CD14-positive monocyte (primary cell): Measurements from ENCODE around the gene TMEM170A. TPM values are rescaled to one million over a fixed set of nuclear protein-coding genes. Genes with fewer than 3 reads are reported as not detected.

ENCODE experiments used
- DNase-seq, 3 donors: peaks; one replicate each; pipeline ENCODE4 v3.0.0-alpha.2; 2011 to 2022
- H2AFZ ChIP-seq: 2 replicates; pipeline ENCODE4 v1.6.0; 2012; ENCODE audit warnings: mild to moderate bottlenecking, low read depth, low read length, inconsistent platforms; ENCODE audit not compliant: insufficient read depth, poor library complexity, severe bottlenecking
- H3K27ac ChIP-seq, 2 donors: 1 replicate in 1 of 2; 2 replicates in 1 of 2; pipeline ENCODE4 v1.5.1; 2012 to 2013; ENCODE audit warnings: low read length in 2 of 2, control low read depth in 1 of 2, inconsistent platforms in 1 of 2, low read depth in 1 of 2, mild to moderate bottlenecking in 1 of 2
- H3K27me3 ChIP-seq, 2 donors: one replicate each; pipeline versions ENCODE4 v1.6.0 to v1.6.1; 2011 to 2013; ENCODE audit warnings: low read length in 2 of 2; ENCODE audit not compliant: control insufficient read depth in 2 of 2, insufficient read depth in 2 of 2
- H3K36me3 ChIP-seq, 2 donors: replicated peaks in 1 of 2; 1 replicate in 1 of 2; 2 replicates in 1 of 2; pipeline versions ENCODE4 v1.5.1 to v1.6.1; 2012 to 2013; ENCODE audit warnings: low read length in 2 of 2, control low read depth in 1 of 2, inconsistent platforms in 1 of 2, mild to moderate bottlenecking in 1 of 2; ENCODE audit not compliant: insufficient read depth in 2 of 2, control insufficient read depth in 1 of 2
- H3K4me1 ChIP-seq, 2 donors: 1 replicate in 1 of 2; 2 replicates in 1 of 2; pipeline versions ENCODE4 v1.5.1 to v1.6.1; 2012 to 2013; ENCODE audit warnings: low read length in 2 of 2, control low read depth in 1 of 2, inconsistent platforms in 1 of 2, mild to moderate bottlenecking in 1 of 2, moderate library complexity in 1 of 2; ENCODE audit not compliant: insufficient read depth in 2 of 2, control insufficient read depth in 1 of 2
- H3K4me2 ChIP-seq: replicated peaks from 2 replicates; pipeline ENCODE3; 2012; ENCODE audit warnings: low read length, moderate library complexity, mild to moderate bottlenecking; ENCODE audit not compliant: poor library complexity, severe bottlenecking; ENCODE audit errors: extremely low read depth
- H3K4me3 ChIP-seq, 3 experiments: fragments of 200-600 bp in 1 of 3; sonication (generic) in 1 of 3; replicated peaks in 1 of 3; 1 replicate in 2 of 3; 2 replicates in 1 of 3; pipeline ENCODE4 v1.5.1; 2011 to 2013; ENCODE audit warnings: low read length in 3 of 3, mild to moderate bottlenecking in 3 of 3, control low read depth in 2 of 3, low read depth in 2 of 3, inconsistent platforms in 1 of 3, moderate library complexity in 1 of 3
- H3K79me2 ChIP-seq: 2 replicates; pipeline ENCODE4 v1.6.0; 2012; ENCODE audit warnings: mild to moderate bottlenecking, control low read depth, inconsistent platforms, low read length, moderate library complexity; ENCODE audit not compliant: insufficient read depth
- H3K9ac ChIP-seq: 2 replicates; pipeline ENCODE4 v1.6.0; 2017; ENCODE audit warnings: low read length, mild to moderate bottlenecking; ENCODE audit not compliant: insufficient read depth, poor library complexity, severe bottlenecking
- H3K9me3 ChIP-seq, 2 donors: replicated peaks in 1 of 2; 1 replicate in 1 of 2; 2 replicates in 1 of 2; pipeline versions ENCODE4 v1.5.1 to v1.6.1; 2012 to 2013; ENCODE audit warnings: low read length in 2 of 2, control low read depth in 1 of 2; ENCODE audit not compliant: control insufficient read depth in 1 of 2, insufficient read depth in 1 of 2
- H4K20me1 ChIP-seq: 2 replicates; pipeline ENCODE4 v1.6.0; 2012; ENCODE audit warnings: mild to moderate bottlenecking, low read length, control low read depth, moderate library complexity; ENCODE audit not compliant: insufficient read depth
- H3K27ac Mint-ChIP-seq, 7 donors: one replicate each; pipeline ENCODE4 v1.8.0; 2020; ENCODE audit warnings: mild to moderate bottlenecking in 7 of 7, mixed read lengths in 7 of 7, moderate library complexity in 6 of 7, inconsistent platforms in 2 of 7
- H3K27me3 Mint-ChIP-seq, 3 donors: one replicate each; pipeline ENCODE4 v1.8.0; 2021 to 2022; ENCODE audit warnings: low read depth in 3 of 3, mild to moderate bottlenecking in 3 of 3, mixed read lengths in 3 of 3, moderate library complexity in 3 of 3, inconsistent platforms in 1 of 3
- H3K36me3 Mint-ChIP-seq, 2 donors: one replicate each; pipeline ENCODE4 v1.8.0; 2020; ENCODE audit warnings: mixed read lengths in 2 of 2, inconsistent platforms in 1 of 2, mild to moderate bottlenecking in 1 of 2
- H3K4me1 Mint-ChIP-seq: one replicate; pipeline ENCODE4 v1.8.0; 2020; ENCODE audit warnings: mild to moderate bottlenecking, mixed read lengths
- H3K4me3 Mint-ChIP-seq, 2 donors: one replicate each; pipeline ENCODE4 v1.8.0; 2020; ENCODE audit warnings: mild to moderate bottlenecking in 2 of 2, mixed read lengths in 2 of 2, moderate library complexity in 1 of 2
- H3K9me3 Mint-ChIP-seq, 7 donors: one replicate each; pipeline ENCODE4 v1.8.0; 2020 to 2022; ENCODE audit warnings: mixed read lengths in 7 of 7, mild to moderate bottlenecking in 6 of 7, moderate library complexity in 6 of 7, inconsistent platforms in 2 of 7
- CTCF ChIP-seq: fragments of 200-600 bp; IDR thresholded peaks from one replicate; pipeline ENCODE4 v1.8.0; 2022; ENCODE audit warnings: antibody characterized with exemption, mild to moderate bottlenecking
- WGBS: methylation state at CpG from one replicate; pipeline ENCODE4 v1.1.5; 2013; ENCODE audit warnings: missing lambda C conversion rate; ENCODE audit not compliant: insufficient coverage; 5-methylcytosine and 5-hydroxymethylcytosine counted together
- intact Hi-C, 2 donors: fragments of 100-400 bp; cut with micrococcal nuclease; formaldehyde crosslinking; loops; one replicate each; pipeline versions ENCODE4 v1.15.0 to v1.15.1; 2023
- polyA plus RNA-seq, 3 donors: library from polyadenylated mRNA; depleted of rRNA in 1 of 3; unstranded in 2 of 3; stranded (reverse) in 1 of 3; fragments of 300-500 nt in 2 of 3; fragments of >200 nt in 1 of 3; fragmentation: Illumina TruSeq in 2 of 3; gene quantifications; 1 replicate in 2 of 3; 2 replicates in 1 of 3; pipeline ENCODE4 v1.2.3, GENCODE V29; 2012 to 2021

TMEM170A gene
- polyA plus RNA-seq, 3 donors = 17.9 to 31.6 (median 25.4) TPM

GRCh38 chr16:75416904-75417565 is 47.5 kb downstream of the TMEM170A start:
- TF ChIP-seq CTCF = no peak
- H3K4me1 Mint-ChIP-seq = peaks cover 15% of the 10 kb centered on the region
- Histone ChIP-seq H3K4me3 (no peak overlapping the region), H3K9me3 (no peaks in the 10 kb centered on the region), H3K36me3 (peaks cover 7 to 21% of the 10 kb centered on the region in 2 donors), H3K4me1 (peaks cover 8 to 10% of the 10 kb centered on the region in 2 donors), H3K79me2 (peaks cover 32% of the 10 kb centered on the region), H3K27me3 (no peaks in the 10 kb centered on the region), H4K20me1 (peaks cover 45% of the 10 kb centered on the region), H3K9ac (no peak overlapping the region), H3K4me2 (no peak overlapping the region), H3K27ac (no peak overlapping the region), H2AFZ (no peak overlapping the region)
- no peaks in the 10 kb centered on the region for H3K9me3 Mint-ChIP-seq
- peaks cover 17 to 26% of the 10 kb centered on the region in 2 donors for H3K36me3 Mint-ChIP-seq
- H3K4me3 Mint-ChIP-seq = no peak overlapping the region
- H3K27me3 Mint-ChIP-seq = peaks cover 0 to 1% (median 0%) of the 10 kb centered on the region in 3 donors
- DNase-seq = no peak
- no CpG with 5 or more reads among the region's 2 CpGs for WGBS
- intact Hi-C loops = no loop called here
- H3K27ac Mint-ChIP-seq = no peak overlapping the region

- H3K9me3 Mint-ChIP-seq = no peaks in the 10 kb centered on the region
- H3K27ac ChIP-seq = no peak overlapping the region
- no peak overlapping the region for H3K4me3 Mint-ChIP-seq
- peaks cover 42% of the 10 kb centered on the region for H4K20me1 ChIP-seq
- intact Hi-C loops = no loop called here
- no peaks in the 10 kb centered on the region for H3K9me3 ChIP-seq
- H3K36me3 ChIP-seq = peaks cover 17 to 34% of the 10 kb centered on the region in 2 donors
- H3K27ac Mint-ChIP-seq = no peak overlapping the region
- no peaks in the 10 kb centered on the region for H3K27me3 ChIP-seq
- no peaks in the 10 kb centered on the region for H3K27me3 Mint-ChIP-seq
- H3K9ac ChIP-seq = no peak overlapping the region
- no peaks in the 10 kb centered on the region for H3K4me1 ChIP-seq
- peaks cover 26% of the 10 kb centered on the region for H3K79me2 ChIP-seq
- no peak for TF ChIP-seq CTCF
- 100% methylated on average over 1 of the region's 4 CpGs for WGBS
- peaks cover 3% of the 10 kb centered on the region for H3K4me1 Mint-ChIP-seq
- no peak overlapping the region for H3K4me3 ChIP-seq
- H3K36me3 Mint-ChIP-seq = peaks cover 27 to 41% of the 10 kb centered on the region in 2 donors
- DNase-seq = no peak
- H3K4me2 ChIP-seq = no peak overlapping the region
- H2AFZ ChIP-seq = no peak overlapping the region
These were observed 49.2 kb downstream of the TMEM170A start for GRCh38 chr16:75415169-75415905.
